HCT116 (cell line): ENCODE data around the gene TMEM82.

ENCODE experiments used
- ATF3 ChIP-seq: IDR thresholded peaks from 2 replicates; pipeline ENCODE4 v1.6.1; 2012
- CTCF ChIP-seq, 3 experiments: fragments of 200-600 bp in 1 of 3; sonication (generic) in 1 of 3; IDR thresholded peaks in 2 of 3; conservative IDR thresholded peaks in 1 of 3; 2 replicates each; pipeline ENCODE4 v1.5.1; 2012 to 2017; ENCODE audit warnings: low read depth in 2 of 3, low read length in 2 of 3, antibody characterized with exemption in 1 of 3, borderline replicate concordance in 1 of 3, control low read depth in 1 of 3, mild to moderate bottlenecking in 1 of 3, mixed read lengths in 1 of 3, mixed run types in 1 of 3, moderate library complexity in 1 of 3; ENCODE audit not compliant: insufficient read depth in 1 of 3
- EGR1 ChIP-seq: IDR thresholded peaks from 2 replicates; pipeline ENCODE4 v1.6.1; 2012; ENCODE audit warnings: low read depth
- EZH2 ChIP-seq: fragments of 200-600 bp; sonication (generic); IDR thresholded peaks from 2 replicates; pipeline ENCODE4 v1.6.1; 2017; ENCODE audit warnings: antibody characterized with exemption, mixed run types
- MAX ChIP-seq: IDR thresholded peaks from 2 replicates; pipeline ENCODE4 v1.6.1; 2012
- POLR2A ChIP-seq: IDR thresholded peaks from 2 replicates; pipeline ENCODE4 v1.7.0; 2011; ENCODE audit warnings: borderline replicate concordance; ENCODE audit not compliant: insufficient read depth, insufficient read length; ENCODE audit errors: extremely low read depth
- POLR2AphosphoS5 ChIP-seq: IDR thresholded peaks from 2 replicates; pipeline ENCODE4 v1.6.1; 2011; ENCODE audit warnings: mild to moderate bottlenecking, low read depth, low read length, moderate library complexity
- SP1 ChIP-seq: IDR thresholded peaks from 2 replicates; pipeline ENCODE4 v1.6.1; 2012; ENCODE audit warnings: low read depth
- YY1 ChIP-seq: IDR thresholded peaks from 2 replicates; pipeline ENCODE4 v1.6.1; 2011; ENCODE audit warnings: low read length, low read depth, moderate library complexity, mild to moderate bottlenecking; ENCODE audit not compliant: insufficient replicate concordance; ENCODE audit errors: extremely low read depth
- ZFX ChIP-seq: fragments of 450-650 bp; IDR thresholded peaks from 2 replicates; pipeline ENCODE4 v1.6.1; 2017

GRCh38 chr1:15714406-15715136 lies 27.7 kb upstream of the TMEM82 start:
- TF ChIP-seq CTCF (IDR thresholded peaks at IDR 0.05 in 2 of 3, conservative IDR thresholded peaks at IDR 0.05 in 1 of 3; ENCODE audit: borderline replicate concordance in 1 of 3, insufficient read depth in 1 of 3, low read depth in 2 of 3, low read length in 2 of 3): no peak
- no peak for TF ChIP-seq POLR2A
- no peak for TF ChIP-seq POLR2AphosphoS5
- no peak for TF ChIP-seq EGR1
- no peak for TF ChIP-seq ZFX
- TF ChIP-seq SP1: no peak
- TF ChIP-seq YY1: no peak
- no peak for TF ChIP-seq EZH2
- TF ChIP-seq ATF3: no peak
- no peak for TF ChIP-seq MAX
